Stimulated activated CD8-positive, alpha-beta memory T cell treated with anti-CD3 and anti-CD28 coated beads, Interleukin-2, amount 100 ng/mL, for 48 hours (primary cell): ENCODE measurements around the gene PTPN22.
"Not testable (repeated sequence)": the region's sequence is repeated elsewhere in the genome, so short reads cannot be mapped to it uniquely, and the experiment has no call there.

Experiments
- DNase-seq, 2 donors: peaks; one replicate each; pipeline ENCODE4 v3.0.0-alpha.2; 2020; ENCODE audit warnings: low read depth in 2 of 2

The PTPN22 gene

GRCh38 chr1:113852694-113853093 lies 18.8 kb downstream of the PTPN22 start:
- not testable (repeated sequence) for DNase-seq

DNA sequence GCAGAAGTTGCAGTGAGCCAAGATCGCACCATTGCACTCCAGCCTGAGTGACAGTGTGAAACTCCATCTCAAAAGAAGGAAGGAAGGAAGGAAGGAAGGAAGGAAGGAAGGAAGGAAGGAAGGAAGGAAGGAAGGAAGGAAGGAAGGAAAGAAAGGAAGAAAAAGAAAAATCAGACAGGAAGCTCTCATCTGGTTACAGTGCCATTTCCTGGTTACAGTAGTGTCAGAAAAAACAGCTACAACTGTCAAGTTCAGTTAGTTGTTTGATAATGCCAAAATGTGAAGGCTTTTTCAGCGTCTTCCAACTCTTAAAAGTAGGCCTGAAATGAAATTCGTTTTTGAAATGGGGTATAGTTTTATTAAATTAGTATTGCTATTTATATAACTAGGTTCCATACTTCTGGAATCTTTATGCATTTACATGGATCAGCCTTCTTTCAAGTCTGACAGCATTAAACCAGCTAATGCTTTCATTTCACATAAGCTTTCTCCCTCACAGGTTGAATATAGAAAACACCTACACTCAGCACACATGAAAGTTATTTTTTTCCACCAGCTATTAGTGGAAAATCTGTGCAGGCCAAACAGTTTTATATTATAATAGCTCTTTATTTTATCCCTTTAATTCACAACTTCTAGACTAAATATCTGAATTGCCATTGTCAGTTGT lies 21.2 kb downstream of the PTPN22 start:
- DNase-seq, result no peak

DNA sequence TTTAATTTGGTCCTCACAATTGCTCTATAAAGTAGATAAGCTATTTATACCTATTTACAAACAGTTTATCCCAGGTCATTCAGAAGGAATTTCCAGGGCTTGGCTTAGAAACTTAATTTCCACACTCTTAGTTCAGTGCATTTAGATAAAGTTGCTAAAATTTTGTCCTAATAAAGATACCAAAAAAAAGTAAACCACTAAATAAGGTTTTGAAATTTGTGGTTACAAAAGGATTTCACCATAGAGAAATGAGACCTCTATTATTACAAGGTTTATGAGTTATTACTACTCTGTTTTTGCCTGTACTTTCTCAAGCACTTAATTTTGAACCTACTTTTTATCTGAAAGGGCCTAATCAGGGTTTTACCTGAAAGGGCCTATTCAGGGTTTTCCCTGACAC lies 22.4 kb downstream of the PTPN22 start:
- DNase-seq, result no peak

DNA sequence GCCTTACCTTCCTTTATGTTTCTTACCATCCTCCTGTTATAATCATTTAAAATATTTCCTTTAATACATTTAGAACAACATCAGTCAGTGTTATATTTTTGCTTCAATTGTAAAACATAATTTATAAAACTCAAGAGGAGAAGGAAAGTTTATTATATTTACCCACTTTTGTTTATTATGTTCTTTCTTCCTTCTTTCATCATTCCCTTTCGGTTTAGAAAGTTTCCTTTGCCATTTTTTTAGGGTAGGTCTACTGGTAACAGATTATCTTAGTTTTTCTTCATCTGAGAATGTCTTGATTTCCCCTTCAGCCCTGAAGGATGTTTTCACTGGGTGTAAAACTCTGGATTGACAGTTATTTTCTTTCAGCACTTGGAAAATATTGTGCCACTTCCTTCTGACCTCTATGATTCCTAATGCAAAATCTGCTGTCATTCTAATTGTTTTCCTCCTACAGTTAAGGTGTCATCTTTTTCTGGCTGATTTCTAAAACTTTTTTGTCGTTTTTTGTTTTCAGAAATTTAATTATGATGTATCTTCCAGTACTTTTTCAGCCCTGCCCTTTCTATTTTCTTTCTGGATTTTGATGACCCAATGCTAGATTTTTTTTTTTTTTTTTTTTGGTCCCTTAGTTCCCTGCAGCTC lies 25.0 kb downstream of the PTPN22 start:
- DNase-seq, result no peak

- DNase-seq, result no peak
These were observed 35.0 kb downstream of the PTPN22 start for GRCh38 chr1:113836534-113836933.

DNA sequence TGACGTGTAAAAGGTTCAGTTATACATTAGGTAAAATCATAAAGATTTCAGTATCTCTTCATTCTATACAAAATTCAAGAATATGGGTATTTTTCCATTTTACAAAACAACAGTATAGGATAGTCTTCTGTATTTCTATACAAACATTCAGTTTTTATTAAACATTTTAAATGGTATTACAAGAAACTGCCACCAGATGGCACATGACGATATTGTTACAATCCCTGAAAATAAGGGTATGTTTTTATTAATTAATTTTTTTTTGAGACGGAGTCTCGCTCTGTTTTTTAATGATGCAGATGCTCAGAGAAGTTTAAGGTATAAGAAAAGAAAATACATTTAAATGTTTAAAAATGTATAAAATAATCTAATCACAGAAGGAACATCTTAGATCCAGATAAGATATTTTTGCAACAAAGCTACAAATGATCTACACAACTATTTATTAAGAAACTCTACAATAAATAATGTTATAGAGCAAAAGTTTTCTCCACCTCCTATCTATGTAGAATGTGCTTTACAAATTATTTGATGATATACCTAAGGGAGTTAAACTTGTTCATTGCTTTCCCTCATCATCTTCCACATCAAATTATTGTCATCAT lies 35.7 kb downstream of the PTPN22 start:
- no peak for DNase-seq

GRCh38 chr1:113834716-113835115 lies 36.8 kb downstream of the PTPN22 start:
- DNase-seq, result no peak

GRCh38 chr1:113830039-113830438 lies 41.5 kb downstream of the PTPN22 start:
- no peak for DNase-seq

- no peak for DNase-seq
These were observed 49.6 kb downstream of the PTPN22 start for GRCh38 chr1:113821916-113822315.

DNA sequence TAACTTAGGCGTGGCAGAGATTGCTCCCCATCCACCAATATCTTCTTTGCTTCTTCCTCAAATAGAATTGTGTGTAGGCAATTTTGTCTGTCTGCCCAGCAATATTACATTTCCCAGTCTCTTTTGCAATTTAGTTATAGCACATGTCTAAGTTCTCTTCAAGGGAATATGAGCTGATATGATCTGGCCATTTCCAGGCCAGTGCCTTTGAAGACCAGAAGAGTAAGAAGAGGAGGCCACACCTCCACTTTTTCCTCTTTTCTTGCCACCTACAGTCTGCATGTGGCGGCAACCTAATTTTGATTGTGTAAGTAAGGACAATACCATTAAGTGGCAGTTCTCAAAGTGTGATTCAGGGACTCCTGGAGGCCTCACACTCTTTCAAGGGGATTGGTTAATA lies 52.9 kb downstream of the PTPN22 start:
- DNase-seq, result no peak

DNA sequence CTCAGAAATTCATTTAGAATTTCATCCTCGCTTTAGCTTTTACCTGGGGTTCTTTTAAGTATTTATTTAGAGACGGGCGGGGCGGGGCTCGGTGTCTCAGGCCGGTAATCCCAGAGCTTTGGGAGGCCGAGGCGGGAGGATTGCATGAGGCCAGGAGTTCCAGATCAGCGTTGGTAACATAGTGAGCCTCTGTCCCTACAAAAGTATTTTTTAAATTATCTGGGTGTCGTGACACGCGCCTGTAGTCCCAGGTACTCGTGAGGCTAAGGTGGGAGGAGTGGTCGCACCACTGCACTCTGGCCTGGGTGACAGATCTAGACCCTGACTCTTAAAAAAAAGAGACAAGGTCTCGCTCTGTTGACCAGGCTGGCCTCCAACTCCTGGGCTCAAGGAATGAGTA lies 58.3 kb downstream of the PTPN22 start:
- DNase-seq, result no peak

- no peak for DNase-seq
These were observed 58.8 kb downstream of the PTPN22 start for GRCh38 chr1:113812661-113813135.

DNA sequence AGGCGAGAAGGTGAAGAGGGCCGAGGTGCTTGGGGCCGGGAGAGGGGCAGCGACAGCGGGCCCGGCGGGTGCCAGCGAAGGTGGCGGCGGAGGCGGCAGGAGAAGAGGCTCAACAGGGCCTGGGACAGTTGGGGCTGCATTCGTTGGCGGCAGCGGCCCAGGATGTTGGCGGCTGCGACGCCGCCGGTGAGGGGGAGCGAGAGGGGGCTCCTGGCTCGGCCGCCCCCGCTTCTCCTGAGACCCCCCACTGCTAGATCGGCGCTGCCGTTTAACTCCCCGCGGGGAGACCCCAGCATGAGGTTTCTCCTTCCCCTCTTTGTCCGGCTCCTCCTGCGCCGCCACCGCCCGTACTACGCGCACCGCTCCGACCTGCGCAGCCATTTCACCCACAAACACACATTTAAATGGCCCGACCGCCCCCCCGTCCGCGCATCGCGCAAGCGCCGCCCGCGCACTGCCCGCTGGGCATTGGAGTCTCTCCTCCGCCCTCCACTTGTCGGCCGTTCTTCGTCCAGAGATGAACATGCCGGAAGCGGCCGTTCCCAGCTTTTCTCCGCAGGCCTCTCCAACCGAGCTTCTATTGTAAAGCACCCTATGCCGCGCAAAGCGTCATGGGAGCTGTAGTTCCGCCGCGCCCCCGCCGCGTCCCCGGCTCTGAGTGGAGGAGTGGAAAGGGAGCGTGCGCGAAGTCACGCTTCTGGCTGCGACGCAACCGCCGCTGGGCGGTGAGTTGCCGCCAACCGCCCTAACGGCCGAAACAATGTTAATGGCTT lies 59.4 kb downstream of the PTPN22 start, which contains the start of gene RSBN1:
Gene RSBN1 (minus strand): TSS at position 589 of the 773 bp plus-strand sequence. CDS start 64 bp downstream, at position 525.
- DNase-seq, result peak; percentile 95 to 96

DNA sequence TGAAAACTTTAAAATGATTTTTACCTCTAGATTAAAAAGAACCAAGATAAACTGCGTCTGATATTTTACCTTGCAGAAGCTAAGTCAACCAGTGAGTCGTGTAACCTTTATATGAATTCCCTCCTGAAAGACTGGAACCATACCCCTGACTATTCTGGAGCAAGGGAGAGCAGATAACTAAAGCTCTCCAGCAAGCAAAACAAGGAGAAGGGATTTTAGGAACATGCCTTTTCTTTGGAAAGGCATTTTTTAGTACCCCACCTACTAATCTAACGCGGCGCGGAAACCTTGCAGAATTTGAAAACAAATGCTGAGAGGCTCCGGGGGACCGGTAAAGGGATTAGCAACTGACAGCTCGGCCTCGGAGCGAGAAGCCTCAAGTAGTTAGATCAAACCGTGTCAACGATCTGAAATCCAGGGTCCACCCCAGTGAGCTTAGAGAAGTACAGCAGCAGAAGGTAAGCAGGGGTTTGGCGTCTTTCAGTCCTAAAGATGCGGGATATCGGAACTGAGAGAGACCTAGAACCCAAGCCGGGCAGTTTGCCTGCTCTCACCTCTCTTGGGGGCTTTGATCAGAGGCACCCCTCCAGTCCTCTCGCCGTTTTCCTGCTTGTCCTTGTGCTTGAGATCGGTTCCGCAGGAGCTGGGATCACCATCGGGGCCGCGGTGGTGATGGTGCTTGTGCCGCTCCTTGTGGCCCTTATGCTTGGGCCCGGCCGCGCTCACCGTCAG lies 60.2 kb downstream of the PTPN22 start:
- DNase-seq, result no peak

DNA sequence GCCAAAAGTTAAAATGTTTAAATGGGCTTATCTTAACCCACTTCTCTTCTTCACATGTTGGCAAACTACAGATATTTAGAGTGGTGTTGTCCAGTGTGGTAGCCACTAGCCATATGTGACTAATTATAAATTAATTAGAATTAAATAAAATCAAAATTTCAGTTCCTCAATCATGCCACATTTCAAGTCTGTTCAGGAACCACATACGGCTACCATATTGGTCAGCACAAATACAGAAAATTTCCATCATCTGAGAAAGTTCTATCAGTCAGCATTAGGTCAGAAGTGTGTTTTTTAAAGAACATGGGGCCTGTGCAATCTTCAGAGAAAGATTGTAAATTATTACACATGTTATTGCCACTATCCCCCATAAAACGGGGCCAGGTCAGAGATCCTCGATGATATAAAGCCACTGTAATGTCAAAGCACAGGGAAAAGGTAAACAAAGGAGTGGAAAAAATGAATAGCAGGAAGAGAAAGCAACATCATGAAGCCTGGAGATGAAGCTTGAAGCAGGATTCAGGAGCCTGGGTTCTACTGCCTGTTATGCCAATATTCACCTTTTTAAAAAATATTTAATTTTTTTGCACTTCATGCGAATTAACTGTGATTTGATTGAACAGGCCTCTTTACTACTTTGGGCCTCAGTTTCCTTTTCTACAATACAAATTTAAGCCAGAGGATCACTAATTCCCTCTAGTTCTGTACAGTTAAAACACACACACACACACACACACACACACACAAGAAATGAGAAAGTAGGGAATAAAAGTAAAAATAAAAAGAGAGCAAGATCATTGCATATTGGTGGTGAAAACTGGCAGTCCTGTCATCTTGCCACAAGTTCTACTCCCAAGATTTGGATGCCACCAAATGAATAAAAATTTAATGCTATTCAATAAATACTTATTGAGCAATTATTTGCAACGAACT lies 61.6 kb downstream of the PTPN22 start:
- DNase-seq, result no peak

DNA sequence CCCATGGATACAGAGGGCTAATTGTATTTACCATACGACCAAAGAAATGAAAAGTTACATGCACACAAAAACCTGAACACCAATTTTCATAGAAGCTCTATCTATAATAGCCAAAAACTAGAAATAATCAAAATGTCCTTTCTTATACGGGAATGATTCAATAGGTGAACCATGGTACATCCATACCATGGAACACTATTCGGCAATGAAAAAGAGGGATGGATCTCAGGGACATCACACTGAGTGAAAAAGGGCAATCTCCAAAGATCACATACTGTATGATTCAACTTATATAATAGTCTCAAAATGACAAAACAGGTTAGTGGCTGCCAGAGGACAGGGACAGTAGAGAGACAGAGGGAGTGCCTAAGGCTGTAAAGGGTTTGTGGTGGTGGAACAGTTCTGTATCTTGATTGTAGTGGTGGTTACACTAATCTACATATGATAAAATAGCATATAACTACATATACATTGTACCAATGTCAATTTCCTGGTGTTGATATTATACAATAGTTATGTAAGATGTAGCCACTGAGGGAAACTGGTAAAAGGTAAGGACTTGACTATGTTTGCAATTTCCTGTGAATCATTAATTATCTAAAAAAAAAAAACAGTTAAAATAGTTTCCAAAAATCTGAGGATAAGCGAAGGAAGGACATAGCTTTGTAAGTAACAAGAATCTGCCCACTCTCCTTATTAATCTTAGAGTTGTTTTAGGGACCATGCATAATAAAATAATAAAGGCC lies 62.9 kb downstream of the PTPN22 start:
- DNase-seq, result no peak

DNA sequence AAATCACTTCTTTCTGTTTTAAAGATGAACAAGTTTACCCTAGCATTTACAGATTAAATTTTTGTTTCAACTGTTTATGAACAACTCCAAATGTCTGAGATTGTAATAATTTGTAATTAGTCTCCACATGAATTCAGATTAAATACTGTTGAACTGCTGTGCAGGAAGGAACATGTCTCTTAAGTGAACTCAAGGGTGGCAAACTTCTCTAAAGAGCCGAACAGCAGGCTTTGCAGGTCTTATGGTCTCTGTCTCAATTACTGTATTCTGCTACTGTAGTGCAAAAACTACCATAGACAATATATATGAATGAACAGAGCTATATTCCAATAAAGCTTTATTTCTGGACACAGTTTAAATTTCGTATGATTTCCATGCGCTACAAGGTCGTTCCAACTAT lies 65.9 kb downstream of the PTPN22 start:
- no peak for DNase-seq

DNA sequence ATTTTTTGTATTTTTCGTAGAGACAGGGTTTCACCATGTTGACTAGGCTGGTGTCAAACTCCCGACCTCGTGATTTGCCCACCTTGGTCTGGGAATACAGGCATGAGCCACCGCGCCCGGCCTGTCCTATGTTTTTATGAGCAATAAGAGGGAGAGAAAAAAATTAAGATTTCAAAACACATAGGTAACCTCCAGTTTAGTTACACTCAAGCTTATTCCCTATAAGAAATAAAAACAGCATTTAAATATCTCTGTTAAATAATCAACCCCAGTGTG lies 66.3 kb downstream of the PTPN22 start:
- DNase-seq, result no peak

DNA sequence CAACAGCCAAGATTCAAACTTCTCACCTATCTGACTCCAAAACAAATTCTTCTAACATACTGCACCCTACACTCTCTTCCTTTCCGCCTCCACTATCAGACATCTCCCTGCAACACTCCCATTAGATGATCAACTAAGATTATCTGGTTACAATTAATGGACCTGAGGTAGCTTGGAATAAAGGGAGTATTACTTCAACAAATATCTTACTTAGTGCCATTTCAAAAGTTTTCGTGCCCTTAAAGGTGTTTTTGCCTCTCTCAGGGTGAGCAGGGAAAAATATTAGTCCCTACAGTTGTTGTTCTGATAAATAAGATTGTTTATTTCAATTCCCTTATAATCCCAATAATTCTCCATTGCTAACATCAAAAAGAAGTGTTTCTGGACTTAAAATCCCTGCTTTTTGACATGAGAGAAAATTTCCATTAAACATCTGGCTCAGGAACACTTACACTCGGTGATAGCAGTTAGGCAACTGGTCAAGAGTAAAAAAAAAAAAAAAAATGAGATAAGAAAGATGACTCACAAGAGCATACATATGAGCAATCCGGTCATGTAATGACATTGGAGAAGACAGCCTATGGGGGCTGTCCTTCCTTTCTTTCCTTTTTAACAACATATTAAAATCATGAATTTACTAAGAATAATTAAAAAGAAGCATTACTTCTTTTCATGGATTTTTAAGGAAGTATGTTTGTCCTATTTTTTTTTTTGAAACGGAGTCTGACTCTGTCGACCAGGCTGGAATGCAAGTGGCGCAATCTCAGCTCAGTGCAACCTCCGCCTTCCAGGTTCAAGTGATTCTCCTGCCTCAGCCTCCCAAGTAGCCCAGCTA lies 66.9 kb downstream of the PTPN22 start:
- DNase-seq, result no peak
